Epithelial cell of esophagus (primary cell): ENCODE results near the gene PJA2.

Source experiments
- DNase-seq: peaks from one replicate; pipeline ENCODE4 v3.0.0; 2010; ENCODE audit warnings: low read depth
- H3K4me3 ChIP-seq: 2 replicates; pipeline ENCODE4 v1.5.1; 2011; ENCODE audit warnings: mild to moderate bottlenecking, low read length, control low read depth
- TF ChIP-seq, protein P1 (sequence below): IDR thresholded peaks from 2 replicates; pipeline ENCODE4 v1.5.1; 2011; ENCODE audit warnings: low read depth, mild to moderate bottlenecking, low read length, control low read depth, inconsistent platforms; ENCODE audit not compliant: insufficient read depth; ENCODE audit errors: missing control alignments

Gene PJA2

GRCh38 chr5:109351988-109352864, 57.5 kb downstream of the PJA2 start:
- DNase-seq, result no peak
- H3K4me3 ChIP-seq, result no peak overlapping the region
- TF ChIP-seq, protein P1, sequence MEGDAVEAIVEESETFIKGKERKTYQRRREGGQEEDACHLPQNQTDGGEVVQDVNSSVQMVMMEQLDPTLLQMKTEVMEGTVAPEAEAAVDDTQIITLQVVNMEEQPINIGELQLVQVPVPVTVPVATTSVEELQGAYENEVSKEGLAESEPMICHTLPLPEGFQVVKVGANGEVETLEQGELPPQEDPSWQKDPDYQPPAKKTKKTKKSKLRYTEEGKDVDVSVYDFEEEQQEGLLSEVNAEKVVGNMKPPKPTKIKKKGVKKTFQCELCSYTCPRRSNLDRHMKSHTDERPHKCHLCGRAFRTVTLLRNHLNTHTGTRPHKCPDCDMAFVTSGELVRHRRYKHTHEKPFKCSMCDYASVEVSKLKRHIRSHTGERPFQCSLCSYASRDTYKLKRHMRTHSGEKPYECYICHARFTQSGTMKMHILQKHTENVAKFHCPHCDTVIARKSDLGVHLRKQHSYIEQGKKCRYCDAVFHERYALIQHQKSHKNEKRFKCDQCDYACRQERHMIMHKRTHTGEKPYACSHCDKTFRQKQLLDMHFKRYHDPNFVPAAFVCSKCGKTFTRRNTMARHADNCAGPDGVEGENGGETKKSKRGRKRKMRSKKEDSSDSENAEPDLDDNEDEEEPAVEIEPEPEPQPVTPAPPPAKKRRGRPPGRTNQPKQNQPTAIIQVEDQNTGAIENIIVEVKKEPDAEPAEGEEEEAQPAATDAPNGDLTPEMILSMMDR, result no peak

DNA sequence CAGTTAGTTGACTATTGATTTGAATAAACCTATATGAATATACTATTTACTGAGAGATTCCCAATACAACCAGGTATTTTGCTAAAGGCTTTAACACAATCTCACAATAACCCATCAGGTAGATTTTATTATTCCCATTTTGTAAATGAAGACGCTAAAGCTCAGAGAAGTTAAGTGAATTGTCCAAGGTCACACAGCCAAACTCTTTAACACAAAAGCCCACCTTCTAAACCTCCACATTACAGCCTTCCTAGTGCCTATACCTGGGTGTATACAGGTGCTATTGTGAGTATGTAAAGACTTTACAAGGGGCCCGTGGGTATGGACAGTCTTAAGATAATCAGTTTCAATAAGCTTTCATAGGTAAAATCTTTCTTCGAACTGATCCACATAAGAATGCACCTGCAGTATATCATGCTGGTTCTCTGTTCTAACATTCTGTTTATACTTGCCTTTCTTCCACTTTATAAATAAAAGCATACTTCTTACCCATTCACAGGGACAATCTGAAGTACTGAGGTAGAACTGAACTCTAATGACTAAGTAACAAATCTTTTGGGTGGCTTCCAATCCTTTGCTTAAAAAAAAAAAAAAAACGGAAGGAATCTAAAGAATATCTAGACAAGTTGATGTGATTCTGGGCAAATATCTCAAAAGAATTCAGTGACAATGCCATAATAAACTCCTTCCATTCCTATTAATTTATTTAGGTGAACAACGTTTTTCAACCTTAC, 59.1 kb downstream of the PJA2 start:
- DNase-seq, result no peak
- H3K4me3 ChIP-seq, result no peak overlapping the region
- TF ChIP-seq, protein P1, result no peak

DNA sequence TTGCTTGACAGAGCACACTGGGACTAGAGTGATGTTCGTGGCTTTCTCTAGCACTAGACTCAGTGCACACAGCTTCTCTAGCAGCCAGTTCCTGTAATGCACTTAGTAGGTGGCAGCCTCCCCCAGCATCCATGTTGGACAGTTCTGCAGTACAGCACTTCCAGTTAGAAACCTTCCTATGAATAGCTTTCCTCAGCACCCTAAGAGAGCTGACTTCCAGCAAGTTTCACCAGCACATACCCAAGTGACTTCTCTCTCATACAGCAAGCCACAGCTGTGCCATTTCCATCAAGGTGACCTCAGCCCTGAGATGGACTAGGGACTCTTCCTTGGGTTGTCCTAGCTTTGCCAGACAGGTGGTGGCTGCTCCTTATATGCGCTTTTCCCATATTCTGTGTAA, 60.4 kb downstream of the PJA2 start:
- TF ChIP-seq, protein P1, result no peak

DNA sequence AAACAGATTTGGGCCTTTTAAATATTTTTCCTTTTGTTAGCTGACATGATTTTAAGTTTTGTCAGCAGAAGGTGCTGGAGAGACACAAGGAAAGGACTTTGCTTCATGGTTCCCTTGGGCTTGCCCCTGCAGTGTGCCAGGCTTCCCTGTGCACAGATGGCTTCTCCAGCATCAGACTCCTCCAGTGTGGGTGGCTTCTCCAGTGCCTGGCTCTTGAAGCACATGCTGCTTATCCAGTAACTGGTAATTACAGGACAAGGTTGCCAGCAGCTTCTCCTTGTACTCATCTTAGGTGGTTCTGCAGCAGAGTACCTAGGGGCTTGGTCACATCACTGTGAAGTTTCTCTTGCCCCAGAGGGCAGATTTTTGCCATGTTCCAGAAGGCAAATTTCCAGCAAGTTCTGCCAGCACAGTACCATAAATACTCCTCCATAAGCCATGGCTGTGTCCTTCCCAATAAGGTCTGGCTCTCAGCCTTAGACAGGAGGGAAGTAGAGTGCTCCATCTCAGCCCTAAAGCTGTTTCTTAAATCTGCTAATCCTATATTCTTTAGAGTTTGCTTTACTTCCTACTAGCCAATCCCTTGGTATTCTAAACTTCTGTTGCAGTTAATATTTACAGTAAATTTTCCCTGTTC, 62.4 kb downstream of the PJA2 start:
- DNase-seq, result no peak
- TF ChIP-seq, protein P1, result no peak
- no peak overlapping the region for H3K4me3 ChIP-seq

More for the DNA sequence above, 60.4 kb downstream of the PJA2 start:
- H3K4me3 ChIP-seq, result no peak overlapping the region
- DNase-seq, result no peak

GRCh38 chr5:109345699-109346098, 64.1 kb downstream of the PJA2 start:
- TF ChIP-seq, protein P1, result no peak
- H3K4me3 ChIP-seq, result no peak overlapping the region
- DNase-seq, result no peak

GRCh38 chr5:109340351-109340750, 69.4 kb downstream of the PJA2 start:
- no peak overlapping the region for H3K4me3 ChIP-seq
- DNase-seq, result no peak
- TF ChIP-seq, protein P1, result no peak
